MG63 (cell line): ENCODE measurements around the gene DNMBP. TPM values are rescaled to one million over a fixed set of nuclear protein-coding genes. Genes with fewer than 3 reads are reported as not detected.
"Not testable (repeated sequence)": the region's sequence is repeated elsewhere in the genome, so short reads cannot be mapped to it uniquely, and the experiment has no call there.

ENCODE experiments used
- DNase-seq: peaks from one replicate; pipeline ENCODE4 v3.0.0-alpha.2; 2020
- H3K27me3 ChIP-seq: fragments of 250-450 bp; sonication (Bioruptor Pico); 2 replicates; pipeline ENCODE4 v1.5.1; 2020; ENCODE audit warnings: mild to moderate bottlenecking, moderate library complexity
- H3K36me3 ChIP-seq: fragments of 250-450 bp; sonication (Bioruptor Pico); 2 replicates; pipeline ENCODE4 v1.5.1; 2020; ENCODE audit warnings: mild to moderate bottlenecking, moderate library complexity
- H3K4me3 ChIP-seq: fragments of 250-450 bp; sonication (Bioruptor Pico); 2 replicates; pipeline ENCODE4 v1.5.1; 2020; ENCODE audit warnings: mild to moderate bottlenecking, moderate library complexity
- H3K9me3 ChIP-seq: fragments of 250-450 bp; sonication (Bioruptor Pico); 2 replicates; pipeline ENCODE4 v1.5.1; 2020; ENCODE audit warnings: mild to moderate bottlenecking, moderate library complexity
- total RNA-seq: library from RNA; depleted of rRNA; stranded (reverse); fragments of >200 nt; shearing (Covaris generic); gene quantifications from 2 replicates; pipeline ENCODE4 v1.2.3, GENCODE V29; 2014; ENCODE audit warnings: low replicate concordance

The DNMBP gene
- total RNA-seq, 1 experiment from 2014 or later: 5.4 TPM

DNA sequence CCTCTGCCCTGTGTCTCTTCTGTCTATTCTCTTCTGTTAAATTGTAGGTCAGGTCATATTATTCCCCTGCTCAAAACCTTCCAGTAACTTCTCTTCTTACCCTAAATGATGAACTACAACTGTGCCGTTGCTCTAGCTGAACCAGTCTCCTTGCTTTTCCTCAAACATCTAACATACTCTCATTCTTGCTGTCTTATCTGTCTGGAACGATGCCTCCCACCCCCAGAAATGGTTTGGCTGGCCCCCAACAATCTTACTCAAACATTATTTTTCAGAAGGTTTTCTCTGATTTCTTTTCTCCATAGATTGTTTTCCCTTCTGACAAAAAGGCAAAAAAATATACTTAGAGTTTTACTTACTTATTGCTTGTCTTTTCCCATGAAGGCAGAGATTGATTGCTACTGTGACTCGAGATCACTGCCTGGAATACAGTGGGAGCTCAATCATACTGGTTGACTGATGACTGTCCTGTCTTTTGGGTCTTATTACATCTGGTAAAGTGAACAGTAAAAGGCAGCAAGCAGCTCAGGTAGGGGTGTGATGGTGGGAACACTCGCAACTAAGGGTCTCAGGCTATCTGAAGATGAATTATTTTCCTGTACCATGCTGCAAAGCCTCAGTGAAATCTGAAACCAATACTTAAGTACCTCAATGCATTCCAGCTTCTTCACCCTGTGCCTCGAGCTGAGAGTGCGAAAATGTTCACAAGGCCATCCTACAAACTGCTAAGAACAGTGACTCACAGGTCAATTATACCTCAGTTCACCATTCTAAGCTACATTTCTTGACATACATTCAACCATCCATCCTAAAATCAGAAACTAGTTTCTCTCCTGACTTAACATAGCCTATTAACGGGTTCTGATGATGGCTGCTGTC is 67.6 kb downstream of the DNMBP start:
- Histone ChIP-seq H3K27me3 (no peaks in the 10 kb centered on the region), H3K4me3 (no peak overlapping the region), H3K9me3 (no peaks in the 10 kb centered on the region), H3K36me3 (peaks cover 5% of the 10 kb centered on the region)
- DNase-seq: no peak

DNA sequence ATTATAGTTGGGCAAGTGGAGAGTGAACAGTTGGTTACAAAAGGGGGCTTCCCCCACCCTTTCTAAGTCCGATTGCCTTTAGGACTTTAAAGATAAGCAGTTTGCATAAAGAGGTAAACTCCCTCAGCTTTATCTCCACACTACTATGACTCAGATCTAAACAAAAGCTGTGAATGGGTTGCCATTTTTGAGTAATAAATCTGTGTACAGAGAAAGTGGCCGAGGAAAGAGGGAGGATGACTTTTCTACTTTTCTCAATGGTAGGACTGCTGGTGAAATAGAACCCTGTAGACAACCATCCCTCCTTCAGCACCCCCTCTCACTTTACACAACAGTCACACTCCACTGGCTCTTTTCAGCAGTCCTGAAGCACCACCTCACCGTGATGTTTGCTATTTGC is 71.2 kb downstream of the DNMBP start:
- no peak for DNase-seq
- H3K4me3 ChIP-seq: no peak overlapping the region
- H3K27me3 ChIP-seq: no peaks in the 10 kb centered on the region
- H3K36me3 ChIP-seq: no peaks in the 10 kb centered on the region; the same call in 1 of the 2 replicates
- no peaks in the 10 kb centered on the region for H3K9me3 ChIP-seq

DNA sequence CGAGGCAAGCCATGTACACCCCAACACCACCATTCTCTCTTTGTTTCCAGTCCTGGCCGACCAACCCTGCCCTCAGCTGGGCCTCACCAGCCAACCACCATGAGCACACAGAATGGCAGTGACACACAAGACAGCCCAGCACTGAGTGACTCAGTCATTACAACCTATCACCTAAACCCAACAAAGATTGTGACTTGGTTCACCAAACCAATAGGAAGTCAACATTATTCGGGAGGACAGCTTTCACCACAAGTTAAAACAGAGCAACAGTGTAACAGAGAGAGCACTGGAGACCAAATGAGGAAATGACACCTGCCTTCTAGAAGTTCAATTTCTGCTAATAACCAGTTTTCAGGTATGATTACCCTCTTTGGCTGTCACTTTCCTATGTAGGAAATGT is 72.1 kb downstream of the DNMBP start:
- Histone ChIP-seq H3K36me3 (no peaks in the 10 kb centered on the region; the same call in 1 of the 2 replicates), H3K4me3 (no peak overlapping the region), H3K27me3 (no peaks in the 10 kb centered on the region), H3K9me3 (no peaks in the 10 kb centered on the region)
- DNase-seq: no peak

DNA sequence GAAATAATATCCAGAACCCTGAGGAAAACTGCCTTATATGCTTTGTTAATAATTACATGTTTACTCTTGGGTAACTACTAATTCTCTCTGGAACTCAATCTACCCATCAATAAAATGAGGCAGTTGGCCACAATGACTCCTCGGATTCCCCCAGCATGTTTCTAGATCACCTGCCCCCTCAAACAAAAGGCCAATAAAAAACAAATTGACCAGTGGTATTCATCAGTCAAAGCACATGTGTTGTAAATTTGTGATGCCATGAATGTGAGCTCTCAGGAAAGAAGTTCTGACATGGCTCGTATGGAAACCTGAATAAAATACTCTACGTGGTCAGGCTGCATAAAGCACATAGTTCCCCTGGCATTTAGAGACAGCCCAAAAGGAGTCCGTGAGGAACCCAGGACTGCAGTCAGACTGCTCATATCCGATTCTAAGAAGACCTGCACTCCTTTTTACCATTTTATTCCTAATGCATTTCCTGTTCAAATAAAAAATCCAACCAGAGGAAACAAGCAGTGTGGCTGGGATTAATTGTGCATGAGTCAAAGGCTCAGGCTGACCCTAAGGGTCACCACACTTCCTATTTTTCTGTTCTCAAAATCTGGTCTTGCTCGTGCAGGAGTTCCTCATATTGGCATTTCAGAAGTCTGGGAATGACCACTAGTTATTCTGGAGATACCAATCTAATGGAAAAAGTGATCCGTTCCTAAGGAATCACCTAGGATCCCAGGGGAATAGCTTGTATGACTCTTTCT is 77.4 kb downstream of the DNMBP start:
- DNase-seq, H3K27me3 ChIP-seq, H3K4me3 ChIP-seq, H3K9me3 ChIP-seq: not testable (repeated sequence)
- H3K36me3 ChIP-seq: peaks cover 12% of the 10 kb centered on the region

DNA sequence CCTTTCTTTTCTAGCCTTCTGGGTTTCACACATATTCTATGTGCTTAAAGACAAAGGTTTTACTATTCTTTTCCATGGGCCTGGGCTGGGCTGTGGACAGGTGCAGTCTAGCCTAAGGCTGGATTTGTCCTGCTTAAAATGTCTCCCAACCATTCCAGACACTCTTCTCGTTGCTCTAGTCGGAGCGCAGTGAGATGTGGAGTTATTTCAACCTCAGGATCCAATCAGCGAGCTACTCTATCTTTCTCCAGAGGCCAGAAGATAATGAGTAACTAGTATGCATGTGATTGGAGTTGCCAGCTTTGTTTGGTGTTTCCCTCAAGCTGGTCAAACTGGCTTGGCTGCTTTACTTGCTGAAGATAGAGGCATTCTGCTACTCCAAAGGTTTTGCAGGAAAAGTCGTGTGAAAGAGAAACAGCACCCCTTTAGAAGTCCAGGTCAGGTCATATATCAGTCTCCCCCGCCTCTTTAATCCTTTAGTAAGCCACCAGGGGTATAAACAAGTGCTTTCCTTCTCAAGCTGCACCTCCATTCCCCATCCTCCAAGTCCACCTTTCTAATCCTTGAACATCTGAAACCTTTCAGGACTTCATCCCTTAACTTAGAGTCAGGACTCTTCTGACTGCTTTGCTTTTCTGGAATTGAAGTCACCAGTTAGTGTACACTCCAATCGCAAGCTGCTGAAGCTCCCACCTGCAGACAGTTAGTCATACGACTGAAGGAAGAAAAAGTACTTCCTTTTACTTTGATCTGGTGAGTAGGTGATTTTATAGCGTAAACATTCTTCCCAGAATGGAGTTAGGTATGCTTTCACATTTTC is 78.8 kb downstream of the DNMBP start:
- no peak for DNase-seq
- Histone ChIP-seq H3K36me3 (peaks cover 14% of the 10 kb centered on the region), H3K4me3 (no peak overlapping the region), H3K9me3 (no peaks in the 10 kb centered on the region), H3K27me3 (no peaks in the 10 kb centered on the region)

DNA sequence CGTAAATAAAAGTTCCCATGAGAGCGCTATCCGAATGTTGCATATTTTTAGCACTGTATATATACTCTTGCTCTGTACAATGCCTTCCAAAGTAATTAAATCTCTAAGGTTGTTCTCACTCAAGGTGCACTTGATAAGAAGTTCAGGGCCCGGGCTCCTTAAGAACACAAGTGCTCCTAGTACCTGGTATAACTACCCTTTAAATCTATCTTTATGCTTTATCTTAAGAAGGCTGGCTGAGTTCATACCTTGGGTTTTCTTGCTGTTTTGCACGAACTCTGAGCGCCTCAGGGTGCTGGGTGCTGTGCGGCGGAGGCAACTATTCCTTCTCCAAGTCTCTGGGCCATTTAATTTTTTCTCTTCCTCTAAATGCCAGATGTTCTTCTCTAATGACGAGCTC is 80.4 kb downstream of the DNMBP start:
- Histone ChIP-seq H3K9me3 (no peaks in the 10 kb centered on the region), H3K4me3 (no peak overlapping the region), H3K36me3 (peaks cover 14% of the 10 kb centered on the region), H3K27me3 (no peaks in the 10 kb centered on the region)
- DNase-seq: no peak

DNA sequence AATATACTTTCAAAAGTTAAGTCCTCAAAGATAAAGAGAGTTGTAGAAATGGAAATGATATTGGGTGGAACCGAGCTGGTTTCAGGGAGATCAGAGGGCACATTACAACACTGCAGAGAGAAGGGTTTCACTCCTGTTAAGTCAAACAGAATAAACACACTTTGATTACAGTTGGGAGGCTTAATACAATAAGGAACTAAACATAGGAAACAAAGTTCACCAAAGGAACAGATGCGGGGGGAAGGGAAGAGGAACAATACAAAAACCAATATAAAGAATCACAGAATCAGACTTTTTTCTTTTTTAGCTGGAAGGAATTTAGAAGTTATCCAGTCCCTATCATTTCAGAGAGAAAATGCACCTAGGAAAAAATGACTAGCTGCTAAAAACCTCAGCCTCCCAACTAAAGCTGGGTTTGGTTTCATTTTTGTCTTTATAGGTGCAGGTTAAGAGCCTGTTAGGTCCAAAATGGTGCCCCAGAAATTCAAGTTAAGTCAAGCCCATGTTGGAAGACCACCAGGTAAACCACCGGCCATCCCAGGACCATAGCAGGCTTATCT is 81.9 kb downstream of the DNMBP start:
- H3K9me3 ChIP-seq: no peaks in the 10 kb centered on the region
- H3K4me3 ChIP-seq: no peak overlapping the region
- H3K27me3 ChIP-seq: no peaks in the 10 kb centered on the region
- DNase-seq: no peak
- peaks cover 14% of the 10 kb centered on the region for H3K36me3 ChIP-seq

DNA sequence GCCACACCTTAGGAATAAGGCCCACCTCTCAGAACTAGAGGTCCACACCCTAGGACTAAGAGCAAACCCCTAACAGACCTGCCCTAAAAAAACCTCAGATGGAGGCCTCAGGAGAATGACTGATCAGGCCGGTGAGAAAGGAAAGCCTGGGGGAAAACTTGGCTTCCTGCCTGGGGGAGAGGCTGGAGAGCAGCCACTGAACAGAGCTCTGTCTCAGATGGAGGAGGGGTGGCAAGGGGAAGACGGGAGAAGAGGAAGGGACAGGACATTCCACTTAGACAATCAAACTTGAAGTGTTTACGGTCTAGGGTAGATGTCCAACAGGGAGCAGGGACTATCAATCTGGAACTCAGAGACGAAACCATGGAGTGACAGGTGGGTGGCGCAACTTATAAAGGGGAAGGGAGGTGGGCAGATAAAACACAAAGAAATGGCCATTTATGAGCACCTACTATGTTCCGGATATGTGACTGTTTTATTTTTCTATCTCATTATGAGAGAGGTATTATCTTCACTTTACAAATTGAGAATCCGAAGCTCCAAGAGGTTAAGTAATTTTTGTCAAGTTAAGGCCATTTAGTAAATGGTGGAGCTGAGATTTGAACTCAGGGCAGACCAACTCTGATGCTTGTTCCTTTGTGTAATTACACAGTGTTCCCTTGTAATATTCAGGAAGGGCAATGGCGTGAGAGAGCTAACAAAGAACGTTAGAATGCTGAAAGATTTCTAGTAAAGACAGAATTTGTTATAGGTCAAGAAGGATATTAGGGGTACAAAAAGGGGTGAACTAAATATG is 82.6 kb downstream of the DNMBP start:
- Histone ChIP-seq H3K9me3 (no peaks in the 10 kb centered on the region), H3K36me3 (peaks cover 14% of the 10 kb centered on the region)
- DNase-seq: peak; percentile 27

DNA sequence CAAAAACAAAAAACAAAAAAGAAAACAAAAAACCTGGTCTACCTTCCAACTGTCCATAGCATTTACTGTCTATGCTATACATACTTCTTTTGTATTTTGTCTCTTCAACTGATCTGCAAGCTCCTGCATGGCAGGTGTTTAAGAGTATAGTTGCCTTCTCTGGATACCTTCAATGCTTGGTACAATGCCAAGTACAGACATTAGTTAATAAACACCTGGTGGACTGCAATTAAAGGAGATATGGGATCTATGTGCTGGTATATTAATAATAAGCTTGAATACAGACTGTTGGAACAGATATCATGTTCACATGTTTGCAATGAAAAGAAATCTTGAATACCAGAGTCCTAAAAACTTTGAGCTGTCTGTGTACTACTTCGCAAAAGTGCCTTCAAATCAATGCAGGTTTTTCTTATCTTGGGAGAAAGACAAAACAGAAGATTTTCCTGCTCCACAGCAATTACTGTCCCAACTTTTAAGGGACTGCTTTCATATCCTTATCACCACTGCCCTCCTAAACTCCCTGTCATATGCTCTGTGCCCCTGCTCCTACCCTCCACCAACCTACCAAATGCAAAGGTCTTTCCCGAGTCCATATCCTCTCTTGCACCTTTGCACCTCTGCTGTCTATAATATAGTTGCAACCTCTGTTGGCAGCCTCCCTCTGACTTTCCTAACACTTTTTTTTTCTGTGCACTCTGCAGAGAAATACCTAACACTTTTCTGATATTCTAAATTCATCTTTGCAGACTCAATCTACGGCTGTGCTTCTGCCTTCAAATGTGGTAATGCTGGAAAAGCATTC is 85.1 kb downstream of the DNMBP start:
- Histone ChIP-seq H3K4me3 (no peak overlapping the region), H3K36me3 (peaks cover 6% of the 10 kb centered on the region), H3K9me3 (no peaks in the 10 kb centered on the region), H3K27me3 (no peaks in the 10 kb centered on the region)
- no peak for DNase-seq

More for the DNA sequence above, 82.6 kb downstream of the DNMBP start:
- no peaks in the 10 kb centered on the region for H3K27me3 ChIP-seq
- no peak overlapping the region for H3K4me3 ChIP-seq

DNA sequence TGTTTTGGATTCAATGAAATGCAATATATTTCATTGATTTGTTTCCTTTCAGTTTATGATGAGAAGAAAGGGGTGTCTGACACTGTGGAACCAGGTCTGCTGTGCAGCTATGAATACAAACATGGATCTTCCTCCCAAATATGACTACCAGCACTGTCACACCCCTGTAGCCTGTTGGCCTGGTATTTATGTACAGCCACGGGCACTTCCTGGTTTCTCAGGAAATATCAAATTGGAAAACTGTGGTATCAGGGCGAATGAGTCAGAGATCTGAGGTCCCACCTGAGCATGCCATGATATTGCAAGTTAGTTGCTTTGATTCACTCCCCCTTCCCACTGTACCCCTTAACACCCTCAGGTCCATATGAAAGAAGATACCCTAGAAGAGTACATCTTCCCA is 87.8 kb downstream of the DNMBP start:
- Histone ChIP-seq H3K36me3 (peaks cover 8% of the 10 kb centered on the region), H3K9me3 (no peaks in the 10 kb centered on the region), H3K27me3 (no peaks in the 10 kb centered on the region), H3K4me3 (no peak overlapping the region)
- no peak for DNase-seq

DNA sequence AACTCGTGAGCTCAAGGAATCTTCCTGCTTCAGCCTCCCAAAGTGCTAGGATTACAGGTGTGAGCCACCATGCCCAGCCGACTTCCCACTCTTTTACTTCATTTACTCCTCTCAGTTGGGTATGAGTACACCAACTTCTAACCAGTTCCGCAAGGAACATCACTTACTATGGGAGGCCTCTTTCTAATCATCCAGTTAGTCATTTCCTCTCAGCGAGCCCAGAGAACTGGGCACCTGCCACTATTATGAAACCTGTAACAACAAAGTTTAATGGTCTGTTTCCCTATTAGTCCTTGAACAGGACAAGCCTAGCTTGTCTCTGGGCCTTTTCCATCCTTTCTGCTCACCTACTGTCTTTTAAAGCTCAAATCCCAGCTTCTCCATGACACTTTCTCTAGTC is 88.8 kb downstream of the DNMBP start:
- Histone ChIP-seq H3K27me3 (no peaks in the 10 kb centered on the region), H3K4me3 (no peak overlapping the region), H3K36me3 (peaks cover 8% of the 10 kb centered on the region), H3K9me3 (no peaks in the 10 kb centered on the region)
- DNase-seq: peak; percentile 7

DNA sequence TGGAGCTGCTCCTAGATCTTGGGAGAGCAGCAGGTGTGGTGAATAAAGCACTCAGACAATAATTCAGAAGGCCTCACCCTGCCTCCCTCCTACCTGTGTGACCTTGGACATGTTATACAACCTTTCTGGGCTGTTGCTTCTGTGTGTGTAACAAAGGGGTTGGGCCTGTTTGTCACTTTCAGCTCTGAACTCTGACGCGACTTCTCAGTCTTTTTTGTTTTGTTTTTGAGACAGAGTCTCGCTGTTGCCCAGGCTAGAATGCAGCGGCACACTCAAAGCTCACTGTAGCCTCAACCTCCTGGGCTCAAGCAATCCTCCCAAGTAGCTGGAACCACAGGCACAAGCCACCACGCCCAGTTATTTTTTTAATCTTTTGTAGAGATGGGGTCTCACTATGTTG is 89.3 kb downstream of the DNMBP start:
- Histone ChIP-seq H3K36me3 (peaks cover 8% of the 10 kb centered on the region), H3K4me3 (no peak overlapping the region), H3K27me3 (no peaks in the 10 kb centered on the region), H3K9me3 (no peaks in the 10 kb centered on the region)
- DNase-seq: no peak

DNA sequence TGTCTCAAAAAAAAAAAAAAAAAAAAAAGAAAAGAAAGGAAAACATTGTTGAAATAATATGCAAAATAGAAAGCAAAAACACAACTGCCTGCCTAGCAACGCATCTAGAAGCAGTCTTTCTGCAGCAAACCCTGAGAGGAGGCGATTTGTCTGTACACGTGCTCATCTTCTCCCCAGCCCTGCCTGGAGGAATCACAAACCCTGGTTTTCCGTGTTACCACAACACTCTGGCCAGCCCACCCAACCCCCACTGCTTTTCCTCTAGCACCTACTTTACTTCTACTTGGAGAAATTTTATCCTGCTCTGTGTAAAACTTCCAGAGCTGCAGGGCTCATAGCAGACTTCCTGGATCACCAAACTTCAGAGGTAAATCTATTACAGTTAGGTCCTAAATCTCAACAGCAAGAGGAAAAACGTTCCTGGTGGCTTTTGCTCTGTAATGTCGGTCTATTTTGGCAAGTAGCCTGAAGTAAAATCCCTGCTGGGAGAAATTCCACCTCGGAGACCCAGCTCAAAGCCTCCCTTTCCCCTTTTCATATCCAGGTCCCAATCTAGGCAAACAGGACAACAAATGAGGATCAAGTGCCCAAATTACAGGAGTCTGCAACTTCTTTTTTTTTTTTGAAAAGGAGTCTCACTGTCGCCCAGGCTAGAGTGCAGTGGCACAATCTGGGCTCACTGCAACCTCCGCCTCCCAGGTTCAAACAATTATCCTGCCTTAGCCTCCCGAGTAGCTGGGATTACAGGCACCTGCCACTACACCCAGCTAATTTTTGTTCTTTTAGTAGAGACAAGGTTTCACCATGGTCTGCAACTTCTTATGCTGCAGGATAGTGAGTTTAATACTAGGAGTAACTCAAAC is 91.6 kb downstream of the DNMBP start:
- H3K9me3 ChIP-seq: no peaks in the 10 kb centered on the region
- no peak for DNase-seq
- no peaks in the 10 kb centered on the region for H3K27me3 ChIP-seq
- no peak overlapping the region for H3K4me3 ChIP-seq
- H3K36me3 ChIP-seq: peaks cover 8% of the 10 kb centered on the region

DNA sequence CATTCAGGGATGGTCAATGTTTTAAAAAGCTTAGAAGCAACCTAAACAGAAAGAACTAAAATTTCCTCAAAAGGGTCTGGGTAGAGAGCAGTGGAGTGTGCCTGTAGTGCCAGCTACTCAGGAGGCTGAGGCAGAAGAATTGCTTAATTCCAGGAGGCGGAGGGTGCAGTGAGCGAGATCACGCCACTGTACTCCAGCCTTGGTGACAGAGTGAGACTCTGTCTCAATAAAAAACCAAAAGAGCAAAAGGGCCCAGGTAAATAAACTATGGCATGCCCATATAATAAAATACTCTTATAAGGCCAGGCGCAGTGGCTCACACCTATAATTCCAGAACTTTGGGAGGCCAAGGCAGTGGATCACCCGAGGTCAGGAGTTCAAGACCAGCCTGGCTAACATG is 93.0 kb downstream of the DNMBP start:
- Histone ChIP-seq H3K4me3 (no peak overlapping the region), H3K36me3 (peaks cover 8% of the 10 kb centered on the region), H3K9me3 (no peaks in the 10 kb centered on the region), H3K27me3 (no peaks in the 10 kb centered on the region)
- DNase-seq: no peak
